SU-DHL-6 (cell line): ENCODE measurements around the gene ARFGEF3.

ENCODE experiments used
- CTCF ChIP-seq: fragments of 200-600 bp; sonication (generic); IDR thresholded peaks from one replicate; pipeline ENCODE4 v1.5.1; 2017; ENCODE audit warnings: antibody characterized with exemption, mild to moderate bottlenecking, low read length, moderate library complexity; ENCODE audit not compliant: insufficient read depth, poor library complexity, severe bottlenecking
- EZH2phosphoT487 ChIP-seq: fragments of 200-600 bp; sonication (generic), shearing (Covaris generic); conservative IDR thresholded peaks from 2 replicates; pipeline ENCODE4 v1.6.1; 2018; ENCODE audit warnings: mild to moderate bottlenecking, antibody characterized with exemption, low read length, moderate library complexity, mixed read lengths

GRCh38 chr6:138239774-138240173, 78.0 kb downstream of the ARFGEF3 start:
- TF ChIP-seq CTCF (no peak), EZH2phosphoT487 (no peak)
